HCEC 1CT (cell line): ENCODE data around the gene DLG2.
"Not testable (repeated sequence)": the region's sequence is repeated elsewhere in the genome, so short reads cannot be mapped to it uniquely, and the experiment has no call there.

Experiments used
- DNase-seq: peaks from one replicate; pipeline ENCODE4 v3.0.0-alpha.2; 2017

Gene DLG2

DNA sequence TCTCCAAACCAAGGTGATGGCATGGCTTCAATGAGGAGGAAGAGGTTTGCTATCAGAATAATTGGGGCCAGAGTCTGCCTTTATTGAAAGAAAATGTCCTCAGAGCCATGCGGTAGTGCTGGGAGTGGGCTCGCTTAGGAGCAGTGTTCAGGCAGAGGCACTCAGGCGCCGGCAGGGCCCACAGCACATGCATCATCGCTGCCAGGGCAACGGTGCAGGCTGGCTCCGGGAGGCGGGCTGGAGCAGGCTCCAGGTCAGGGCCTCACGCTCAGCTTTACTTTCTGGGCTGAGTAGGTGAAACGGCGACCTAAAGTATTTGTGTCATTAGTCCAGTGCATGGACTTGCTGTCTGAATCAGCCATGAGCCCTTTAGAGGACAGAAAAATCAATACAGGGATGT, 2171.1 kb downstream of the DLG2 start:
- no peak for DNase-seq

DNA sequence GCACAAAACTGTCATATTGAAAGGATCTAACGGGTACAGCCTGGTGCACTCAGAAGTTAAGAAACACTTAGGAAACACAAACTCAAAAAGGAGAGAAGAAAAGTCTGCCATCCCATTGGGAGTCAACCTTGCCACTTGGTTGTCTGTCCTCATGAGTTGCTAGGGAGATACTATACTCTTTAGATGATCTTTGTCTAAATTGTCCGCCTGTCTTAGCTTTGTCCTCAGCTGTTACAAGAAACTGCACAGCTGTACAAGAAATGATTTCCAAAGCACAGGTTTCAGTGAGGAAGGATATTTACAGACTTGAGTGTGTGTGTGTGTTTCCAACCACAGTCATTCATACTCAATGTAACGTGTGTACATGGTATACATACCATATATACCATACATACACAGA, 2171.8 kb downstream of the DLG2 start:
- no peak for DNase-seq

DNA sequence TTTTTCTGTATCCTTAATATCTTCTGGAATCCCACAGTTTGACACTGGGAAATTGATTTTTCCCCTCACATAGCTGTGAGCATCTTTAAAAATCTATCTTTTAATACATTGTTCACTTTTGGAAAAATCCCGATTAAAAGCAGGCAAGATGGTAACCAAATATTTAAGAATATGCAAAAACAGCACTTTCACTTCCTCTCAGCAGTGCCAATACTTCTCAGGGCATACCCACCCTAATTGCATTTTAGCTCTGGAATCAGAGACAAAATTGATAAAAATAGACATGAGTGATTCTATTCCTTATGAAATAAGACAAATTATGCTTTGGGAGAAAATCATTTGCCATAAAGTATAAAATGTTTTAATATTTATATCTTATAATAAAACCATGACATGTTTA, 2172.5 kb downstream of the DLG2 start:
- DNase-seq, result no peak

- DNase-seq, result no peak
Observed at GRCh38 chr11:83449338-83449913, 2177.7 kb downstream of the DLG2 start.

DNA sequence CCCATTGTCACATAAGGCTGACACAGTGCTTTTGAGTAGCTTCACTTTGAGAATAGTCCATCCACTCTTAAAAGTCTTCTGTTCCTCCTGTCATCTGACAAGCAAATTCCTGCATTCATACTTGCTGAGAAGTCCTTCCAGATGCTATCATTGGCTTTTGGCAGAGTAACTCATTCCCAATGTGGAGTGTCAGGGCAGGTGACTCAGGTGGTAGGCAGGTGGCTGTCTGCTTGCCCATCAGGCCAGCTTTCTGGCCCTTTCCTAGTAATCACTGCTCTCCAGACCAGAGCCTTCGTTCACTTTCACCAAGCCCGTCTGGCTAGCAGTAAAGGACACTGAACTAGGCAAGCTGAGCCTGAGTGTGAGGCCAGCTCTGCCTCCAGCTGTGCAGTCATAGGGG, 2178.5 kb downstream of the DLG2 start:
- no peak for DNase-seq

DNA sequence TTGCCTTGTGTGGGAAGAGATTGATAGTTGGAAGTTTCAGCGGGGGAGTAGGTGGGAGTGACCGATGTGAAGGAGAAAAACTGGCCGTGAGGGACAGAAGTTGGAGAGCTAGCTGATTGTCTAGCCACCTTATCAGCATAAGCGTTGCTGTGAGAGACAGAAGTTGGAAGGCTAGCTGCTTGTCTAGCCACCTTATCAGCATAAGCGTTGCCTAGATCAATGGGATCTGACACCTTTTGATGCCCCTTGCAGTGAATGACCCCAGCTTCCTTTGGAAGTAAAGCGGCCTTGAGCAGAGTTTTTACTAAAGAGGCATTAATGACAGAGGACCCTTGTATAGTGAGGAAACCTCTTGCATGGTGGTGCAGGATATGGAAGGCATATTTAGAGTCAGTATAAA, 2183.3 kb downstream of the DLG2 start:
- DNase-seq, result not testable (repeated sequence)

GRCh38 chr11:83441601-83442000, 2185.5 kb downstream of the DLG2 start:
- DNase-seq, result no peak

DNA sequence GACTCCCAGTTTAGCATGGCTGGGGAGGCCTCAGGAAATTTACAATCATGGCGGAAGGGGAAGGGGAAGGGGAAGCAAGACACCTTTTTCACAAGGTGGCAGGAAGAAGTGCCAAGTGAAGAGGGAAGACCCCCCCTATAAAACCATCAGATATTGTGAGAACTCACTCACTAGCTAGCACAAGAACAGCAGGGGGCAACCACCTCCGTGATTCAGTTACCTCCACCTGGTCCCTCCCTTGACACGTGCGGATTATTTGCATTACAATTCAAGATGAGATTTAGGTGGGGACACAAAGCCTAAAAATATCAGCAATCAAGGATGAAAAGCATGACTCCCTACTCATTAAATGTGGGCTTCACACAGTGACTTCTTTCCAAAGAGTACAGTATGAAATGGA, 2186.0 kb downstream of the DLG2 start:
- DNase-seq, result no peak

- DNase-seq, result no peak
Observed at GRCh38 chr11:83438438-83438837, 2188.7 kb downstream of the DLG2 start.

DNA sequence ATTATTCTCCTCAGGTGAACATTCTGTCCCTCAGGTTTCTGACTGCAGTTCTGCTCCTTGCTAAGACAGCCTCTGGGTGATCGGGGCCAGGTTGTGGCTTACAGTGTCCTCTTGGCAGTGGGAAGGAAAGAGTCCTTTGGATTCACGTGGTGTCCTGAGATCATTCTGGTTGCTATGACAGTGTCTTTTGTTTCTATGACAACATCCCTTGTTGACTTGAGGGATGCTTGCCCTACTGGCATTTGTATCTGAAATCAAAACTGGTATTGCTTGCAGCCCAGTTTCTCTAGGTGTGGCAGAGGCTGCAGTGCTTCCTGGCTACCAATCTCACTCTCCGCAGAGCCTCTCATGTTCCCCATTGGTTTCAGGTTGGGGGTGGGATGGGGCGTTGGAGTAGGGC, 2189.2 kb downstream of the DLG2 start:
- no peak for DNase-seq

DNA sequence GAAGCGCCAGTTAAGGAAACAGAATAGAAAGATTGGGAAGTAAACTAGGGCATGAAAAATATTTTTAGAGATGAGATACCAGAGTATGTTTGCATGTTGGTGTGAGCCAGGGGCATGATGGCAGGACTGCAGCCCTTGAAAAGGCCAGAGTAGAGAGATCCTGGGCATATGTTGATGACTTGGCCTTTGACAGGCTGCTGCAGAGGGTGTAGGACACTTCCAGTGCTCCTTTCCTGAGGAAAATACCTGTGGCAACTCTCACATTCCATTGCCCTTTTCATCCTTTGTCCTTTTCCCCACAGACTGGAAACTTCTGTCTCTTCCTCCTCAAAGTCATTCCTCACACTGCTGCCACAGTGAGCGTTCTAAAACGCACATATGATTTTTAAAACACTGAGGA, 2190.3 kb downstream of the DLG2 start:
- DNase-seq, result no peak

- not testable (repeated sequence) for DNase-seq
Observed at GRCh38 chr11:83434812-83435211, 2192.3 kb downstream of the DLG2 start.

GRCh38 chr11:83427943-83428342, 2199.2 kb downstream of the DLG2 start:
- no peak for DNase-seq

GRCh38 chr11:83427501-83427900, 2199.6 kb downstream of the DLG2 start:
- DNase-seq, result no peak

DNA sequence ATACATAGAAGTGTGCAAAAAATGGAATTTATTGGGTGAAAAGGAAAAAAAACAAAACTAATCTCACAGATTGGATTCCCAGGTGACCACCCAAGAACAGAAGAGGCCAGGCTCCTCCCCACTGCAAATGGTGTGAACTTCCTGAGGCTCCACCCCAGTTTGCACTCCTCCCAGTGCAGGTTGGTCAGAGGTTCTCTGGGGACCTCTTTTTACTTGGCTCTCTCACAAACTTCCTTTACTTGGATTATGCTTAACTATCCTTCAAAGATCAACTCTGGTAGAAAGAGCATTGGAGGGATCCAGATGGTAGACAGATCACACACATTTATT, 2202.0 kb downstream of the DLG2 start:
- no peak for DNase-seq

GRCh38 chr11:83424376-83425136, 2202.6 kb downstream of the DLG2 start:
- no peak for DNase-seq

DNA sequence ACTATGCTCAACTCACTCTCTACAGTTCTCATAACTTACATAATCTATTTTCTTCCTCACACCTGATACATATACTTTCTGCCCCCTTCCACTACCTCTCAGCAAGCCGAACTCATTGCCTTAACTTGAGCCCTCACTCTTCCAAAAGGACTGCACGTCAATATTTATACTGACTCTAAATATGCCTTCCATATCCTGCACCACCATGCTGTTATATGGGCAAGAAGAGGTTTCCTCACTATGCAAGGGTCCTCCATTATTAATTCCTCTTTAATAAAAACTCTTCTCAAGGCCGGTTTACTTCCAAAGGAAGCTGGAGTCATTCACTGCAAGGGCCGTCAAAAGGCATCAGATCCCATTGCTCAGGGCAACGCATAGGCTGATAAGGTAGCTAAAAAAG, 2204.5 kb downstream of the DLG2 start:
- not testable (repeated sequence) for DNase-seq

GRCh38 chr11:83410605-83411565, 2216.3 kb downstream of the DLG2 start:
- no peak for DNase-seq

GRCh38 chr11:83409891-83410290, 2217.3 kb downstream of the DLG2 start:
- no peak for DNase-seq

GRCh38 chr11:83409476-83409875, 2217.7 kb downstream of the DLG2 start:
- DNase-seq, result no peak

DNA sequence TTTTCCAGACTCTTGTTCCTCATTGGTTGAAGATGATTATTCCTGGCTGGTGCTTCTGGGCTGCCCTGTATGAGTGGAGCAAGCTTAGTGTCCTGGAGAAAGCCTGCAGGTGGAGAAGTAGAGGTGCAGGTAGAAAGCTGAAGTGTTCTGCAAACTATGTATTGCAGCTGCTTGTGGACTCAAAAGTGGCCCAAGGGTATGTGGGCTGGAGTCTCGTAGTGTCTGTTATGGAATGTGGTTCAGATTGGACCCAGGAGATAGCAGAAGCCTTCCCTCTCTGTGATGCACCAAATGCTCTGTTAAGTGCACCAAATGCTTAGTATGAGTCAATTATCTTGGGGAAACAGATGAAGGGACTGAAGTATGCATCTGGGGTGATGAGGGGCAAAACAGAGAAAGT, 2218.2 kb downstream of the DLG2 start:
- DNase-seq, result no peak
